H1 (cell line): ENCODE results near the gene ATG4C. TPM values are rescaled to one million over a fixed set of nuclear protein-coding genes. Genes with fewer than 3 reads are reported as not detected.

Experiments
- CTCF ChIA-PET: fragments of 300-600 bp; sonication (Branson Sonifier 250); formaldehyde crosslinking; loops from one replicate; lab custom pipeline; 2021; ENCODE audit not compliant: partially characterized antibody; lab: Charles Lee
- POLR2A ChIA-PET: fragments of 300-600 bp; sonication (Branson Sonifier 250); formaldehyde crosslinking; loops from one replicate; lab custom pipeline; 2021; ENCODE audit warnings: inconsistent platforms; ENCODE audit not compliant: partially characterized antibody; lab: Charles Lee
- DNase-seq, 2 experiments: peaks; one replicate each; pipeline versions ENCODE4 v3.0.0 to v3.0.0-alpha.2; 2010 to 2022; ENCODE audit warnings: low spot score in 2 of 2, low read depth in 1 of 2, mixed read lengths in 1 of 2
- FAIRE-seq: peaks from 2 replicates; lab custom pipeline; 2011; peaks lifted over from hg19 to GRCh38; lab: Jason Lieb, UNC
- H2AFZ ChIP-seq: 2 replicates; pipeline ENCODE4 v1.8.1; 2012; ENCODE audit warnings: low read length, inconsistent platforms
- H2AK5ac ChIP-seq: 2 replicates; pipeline ENCODE4 v1.6.1; 2013; ENCODE audit warnings: low read depth, low read length
- H2BK120ac ChIP-seq: replicated peaks from 2 replicates; pipeline ENCODE3; 2013; ENCODE audit warnings: low read depth, low read length, inconsistent platforms
- H2BK12ac ChIP-seq: 2 replicates; pipeline ENCODE4 v1.6.1; 2013; ENCODE audit warnings: low read depth, low read length
- H2BK15ac ChIP-seq: 2 replicates; pipeline ENCODE4 v1.6.1; 2013; ENCODE audit warnings: low read length
- H2BK20ac ChIP-seq: 2 replicates; pipeline ENCODE4 v1.6.1; 2013; ENCODE audit warnings: low read length
- H2BK5ac ChIP-seq: 2 replicates; pipeline ENCODE4 v1.6.1; 2013; ENCODE audit warnings: low read depth, low read length
- H3K14ac ChIP-seq: 2 replicates; pipeline ENCODE4 v1.6.1; 2013; ENCODE audit warnings: inconsistent platforms; ENCODE audit not compliant: insufficient read length
- H3K18ac ChIP-seq: 2 replicates; pipeline ENCODE4 v1.6.1; 2013; ENCODE audit warnings: low read length; ENCODE audit errors: extremely low read depth
- H3K23ac ChIP-seq: 2 replicates; pipeline ENCODE4 v1.6.1; 2013; ENCODE audit warnings: inconsistent platforms; ENCODE audit not compliant: insufficient read length
- H3K23me2 ChIP-seq: 2 replicates; pipeline ENCODE4 v1.6.1; 2013; ENCODE audit warnings: low read depth, low read length
- H3K27ac ChIP-seq: 2 replicates; pipeline ENCODE4 v1.6.1; 2011; ENCODE audit warnings: low read depth, low read length, inconsistent platforms
- H3K27me3 ChIP-seq, 4 experiments: replicated peaks in 1 of 4; 1 replicate in 1 of 4; 2 replicates in 3 of 4; pipeline versions ENCODE4 v1.6.1 to v1.8.1; 2011 to 2013; ENCODE audit warnings: low read length in 3 of 4, mild to moderate bottlenecking in 3 of 4, inconsistent platforms in 2 of 4, mixed read lengths in 2 of 4, moderate library complexity in 1 of 4; ENCODE audit not compliant: control insufficient read depth in 3 of 4, insufficient read depth in 3 of 4; ENCODE audit errors: extremely low read depth in 1 of 4
- H3K36me3 ChIP-seq, 4 experiments: 2 replicates each; pipeline versions ENCODE4 v1.6.1 to v1.8.1; 2011 to 2013; ENCODE audit warnings: mild to moderate bottlenecking in 4 of 4, low read length in 3 of 4, moderate library complexity in 2 of 4, control low read depth in 1 of 4, inconsistent platforms in 1 of 4; ENCODE audit not compliant: insufficient read depth in 4 of 4, control insufficient read depth in 2 of 4
- H3K4ac ChIP-seq: replicated peaks from 2 replicates; pipeline ENCODE3; 2013; ENCODE audit warnings: low read length, low read depth, mixed read lengths, inconsistent platforms; ENCODE audit not compliant: insufficient read length
- H3K4me1 ChIP-seq, 4 experiments: replicated peaks in 1 of 4; 1 replicate in 1 of 4; 2 replicates in 3 of 4; pipeline versions ENCODE4 v1.6.1 to v1.8.1; 2011 to 2013; ENCODE audit warnings: low read length in 3 of 4, inconsistent platforms in 2 of 4, mixed read lengths in 1 of 4; ENCODE audit not compliant: insufficient read depth in 4 of 4, control insufficient read depth in 3 of 4
- H3K4me2 ChIP-seq, 2 experiments: 2 replicates each; pipeline versions ENCODE4 v1.6.1 to v1.8.1; 2011 to 2013; ENCODE audit warnings: low read depth in 2 of 2, low read length in 2 of 2, control low read depth in 1 of 2, inconsistent platforms in 1 of 2, mild to moderate bottlenecking in 1 of 2; ENCODE audit not compliant: insufficient read depth in 1 of 2
- H3K4me3 ChIP-seq, 4 experiments: fragments of 200-600, 300-600 bp in 1 of 4; sonication (generic), shearing (Covaris generic), sonication (Bioruptor Twin) in 1 of 4; 2 replicates each; pipeline versions ENCODE4 v1.5.1 to v1.8.1; 2011 to 2016; ENCODE audit warnings: low read length in 4 of 4, low read depth in 3 of 4, control low read depth in 2 of 4, inconsistent platforms in 2 of 4, mild to moderate bottlenecking in 2 of 4, mixed read lengths in 1 of 4, moderate library complexity in 1 of 4; ENCODE audit not compliant: insufficient read depth in 2 of 4; ENCODE audit errors: extremely low read depth in 1 of 4
- H3K56ac ChIP-seq: replicated peaks from 2 replicates; pipeline ENCODE3; 2013; ENCODE audit warnings: low read depth, mild to moderate bottlenecking, mixed read lengths, low read length, inconsistent platforms; ENCODE audit not compliant: insufficient read length
- H3K79me1 ChIP-seq: 2 replicates; pipeline ENCODE4 v1.6.1; 2013; ENCODE audit warnings: low read depth, low read length, control low read depth
- H3K79me2 ChIP-seq, 2 experiments: 2 replicates each; pipeline versions ENCODE4 v1.6.1 to v1.8.1; 2012 to 2013; ENCODE audit warnings: low read length in 2 of 2, mild to moderate bottlenecking in 2 of 2, inconsistent platforms in 1 of 2; ENCODE audit not compliant: insufficient read depth in 2 of 2, control insufficient read depth in 1 of 2
- H3K9ac ChIP-seq, 4 experiments: replicated peaks in 1 of 4; 1 replicate in 1 of 4; 2 replicates in 3 of 4; pipeline versions ENCODE4 v1.6.1 to v1.8.1; 2011 to 2013; ENCODE audit warnings: low read depth in 3 of 4, low read length in 3 of 4, control low read depth in 2 of 4, mild to moderate bottlenecking in 2 of 4, moderate library complexity in 2 of 4, inconsistent platforms in 1 of 4; ENCODE audit errors: extremely low read depth in 1 of 4
- H3K9me3 ChIP-seq, 2 experiments: 2 replicates each; pipeline versions ENCODE4 v1.6.1 to v1.8.1; 2012 to 2013; ENCODE audit warnings: mild to moderate bottlenecking in 2 of 2, moderate library complexity in 2 of 2, control low read depth in 1 of 2, inconsistent platforms in 1 of 2, low read depth in 1 of 2, low read length in 1 of 2, mixed read lengths in 1 of 2; ENCODE audit not compliant: insufficient read depth in 2 of 2
- H4K20me1 ChIP-seq, 2 experiments: replicated peaks in 1 of 2; 2 replicates each; pipeline versions ENCODE3 to v1.8.1; 2011 to 2013; ENCODE audit warnings: inconsistent platforms in 2 of 2, low read length in 2 of 2, mild to moderate bottlenecking in 1 of 2; ENCODE audit not compliant: insufficient read depth in 2 of 2, control insufficient read depth in 1 of 2
- H4K5ac ChIP-seq: 2 replicates; pipeline ENCODE4 v1.6.1; 2013; ENCODE audit warnings: low read length, low read depth, mixed read lengths, inconsistent platforms; ENCODE audit not compliant: insufficient read length
- H4K8ac ChIP-seq: 2 replicates; pipeline ENCODE4 v1.8.0; 2013; ENCODE audit warnings: mild to moderate bottlenecking, moderate library complexity, low read length, inconsistent platforms; ENCODE audit not compliant: insufficient read depth; ENCODE audit errors: extremely low read depth
- H4K91ac ChIP-seq: replicated peaks from 2 replicates; pipeline ENCODE3; 2013; ENCODE audit warnings: low read length, mixed read lengths, inconsistent platforms; ENCODE audit not compliant: insufficient read length
- ATF2 ChIP-seq: IDR thresholded peaks from 2 replicates; pipeline ENCODE4 v1.6.1; 2012; ENCODE audit warnings: low read length, inconsistent platforms
- E2F6 ChIP-seq: IDR thresholded peaks from 2 replicates; pipeline ENCODE4 v1.6.1; 2012; ENCODE audit warnings: inconsistent platforms
- GABPA ChIP-seq: IDR thresholded peaks from 2 replicates; pipeline ENCODE4 v1.6.1; 2011; ENCODE audit warnings: mild to moderate bottlenecking, low read length, moderate library complexity, borderline replicate concordance; ENCODE audit not compliant: insufficient read depth
- HDAC6 ChIP-seq: IDR thresholded peaks from one replicate; pipeline ENCODE4 v1.7.1; 2012; ENCODE audit warnings: low read depth, mild to moderate bottlenecking, inconsistent platforms, low read length, moderate library complexity
- JUN ChIP-seq: IDR thresholded peaks from 2 replicates; pipeline ENCODE4 v1.6.1; 2011; ENCODE audit warnings: low read depth, mild to moderate bottlenecking, improper control_type of control experiment, low read length
- RBBP5 ChIP-seq: IDR thresholded peaks from 2 replicates; pipeline ENCODE4 v1.7.1; 2012; ENCODE audit warnings: low read depth, mild to moderate bottlenecking, inconsistent platforms, low read length, moderate library complexity, borderline replicate concordance
- SIX5 ChIP-seq: IDR thresholded peaks from 2 replicates; pipeline ENCODE4 v1.6.1; 2011; ENCODE audit warnings: mild to moderate bottlenecking, low read depth, low read length
- WGBS, 2 experiments: shearing (Covaris generic) in 1 of 2; methylation state at CpG; one replicate each; pipeline versions ENCODE4 v1.1.6 to v1.1.7; 2013 to 2015; ENCODE audit warnings: low lambda C conversion rate in 2 of 2, mixed read lengths in 2 of 2, inconsistent platforms in 1 of 2, low coverage in 1 of 2, missing lambda C conversion rate in 1 of 2; ENCODE audit not compliant: insufficient replicate concordance in 2 of 2, insufficient coverage in 1 of 2, insufficient read length in 1 of 2; ENCODE audit errors: extremely low coverage in 1 of 2, missing lambda C conversion rate in 1 of 2; 5-methylcytosine and 5-hydroxymethylcytosine counted together
- polyA plus RNA-seq, 7 experiments: library from polyadenylated mRNA; depleted of rRNA in 3 of 7; stranded (reverse) in 5 of 7; unstranded in 2 of 7; fragments of >200 nt in 5 of 7; fragments of 200-250 nt in 2 of 7; gene quantifications; 1 replicate in 5 of 7; 2 replicates in 1 of 7; 4 replicates in 1 of 7; pipeline versions ENCODE4 v1.2.1 to v1.2.3, GENCODE V29; 2011 to 2013; ENCODE audit warnings: missing spikeins in 2 of 7, mixed read lengths in 2 of 7
- total RNA-seq: library from RNA; stranded (reverse); fragmentation: NEBNext Ultra II Directional; extraction: Animal tissue kit (Norgen Biotek cat#: 25700); gene quantifications from 2 replicates; pipeline ENCODE4 v1.2.1, GENCODE V29; 2021

Gene ATG4C
- total and polyA plus RNA-seq, 2 of the 8 experiments (the other 6 are each of a cell fraction or from before 2014, with no cell fraction given) = 5.1 to 22.2 TPM

GRCh38 chr1:62800825-62801306 lies 16.9 kb downstream of the ATG4C start:
- H3K18ac ChIP-seq = no peak overlapping the region

More at GRCh38 chr1:62800825-62801306, 16.9 kb downstream of the ATG4C start:
- H4K20me1 ChIP-seq = no peaks in the 10 kb centered on the region
- 91% methylated on average over 3 of the region's 3 CpGs; no CpG with 5 or more reads in 1 of the 2 experiments for WGBS, 2 experiments
- H3K14ac ChIP-seq = no peak overlapping the region
- H3K27me3 ChIP-seq = no peaks in the 10 kb centered on the region
- H4K91ac ChIP-seq = no peak overlapping the region
- H2BK15ac ChIP-seq = no peak overlapping the region
- H3K9ac ChIP-seq = no peak overlapping the region
- H3K23ac ChIP-seq = no peak overlapping the region
- no peak overlapping the region for H2BK20ac ChIP-seq
- H4K8ac ChIP-seq = no peak overlapping the region
- ChIA-PET CTCF (interaction anchor here (0.8 to 0.9 kb wide), 2 partner anchors 91 to 270 kb away, joined by 3 read pairs; no protein-coding TSS in a partner anchor), POLR2A (interaction anchor here (0.9 kb wide), 1 partner anchor 8 kb away, joined by 3 read pairs; no protein-coding TSS in a partner anchor)
- no peak overlapping the region for H3K4me2 ChIP-seq
- no peaks in the 10 kb centered on the region for H3K79me1 ChIP-seq
- H2BK120ac ChIP-seq = no peak overlapping the region
- no peaks in the 10 kb centered on the region for H3K23me2 ChIP-seq
- no peak overlapping the region for H2AK5ac ChIP-seq
- TF ChIP-seq ATF2 (no peak), JUN (no peak), GABPA (no peak), SIX5 (no peak), RBBP5 (no peak), E2F6 (no peak), HDAC6 (no peak)
- no peak overlapping the region for H2AFZ ChIP-seq
- 0 out of 4 replicates have a peak, but pooled peaks cover 0 to 7% of the 10 kb centered on the region in 2 experiments for H3K79me2 ChIP-seq
- FAIRE-seq (no peak), DNase-seq (no peak)
- no peak overlapping the region for H3K27ac ChIP-seq
- no peak overlapping the region for H4K5ac ChIP-seq
- H3K4me3 ChIP-seq = no peak overlapping the region
- H2BK12ac ChIP-seq = no peak overlapping the region
- no peak overlapping the region for H2BK5ac ChIP-seq
- no peak overlapping the region for H3K56ac ChIP-seq
- no peaks in the 10 kb centered on the region for H3K9me3 ChIP-seq
- no peaks in the 10 kb centered on the region for H3K4me1 ChIP-seq
- peaks cover 0 to 8% (median 0%) of the 10 kb centered on the region in 4 experiments; a peak in 1 of 8 replicates for H3K36me3 ChIP-seq
- no peak overlapping the region for H3K4ac ChIP-seq
